Esophagus squamous epithelium (tissue), 4 donors: ENCODE measurements around the gene SFTPD.

Experiments
- POLR2A ChIP-seq, 4 donors: fragments of 450-650 bp; IDR thresholded peaks; one replicate each; pipeline ENCODE4 v1.6.1; 2017; ENCODE audit warnings: antibody characterized with exemption in 4 of 4, mild to moderate bottlenecking in 4 of 4, moderate library complexity in 3 of 4
- TF ChIP-seq, protein P1 (sequence below), 6 experiments: fragments of 450-650 bp in 4 of 6; fragments of 200-600 bp in 2 of 6; sonication (generic) in 2 of 6; IDR thresholded peaks; one replicate each; pipeline ENCODE4 v1.5.1; 2016 to 2019; ENCODE audit warnings: antibody characterized with exemption in 6 of 6, mild to moderate bottlenecking in 4 of 6, moderate library complexity in 4 of 6

DNA sequence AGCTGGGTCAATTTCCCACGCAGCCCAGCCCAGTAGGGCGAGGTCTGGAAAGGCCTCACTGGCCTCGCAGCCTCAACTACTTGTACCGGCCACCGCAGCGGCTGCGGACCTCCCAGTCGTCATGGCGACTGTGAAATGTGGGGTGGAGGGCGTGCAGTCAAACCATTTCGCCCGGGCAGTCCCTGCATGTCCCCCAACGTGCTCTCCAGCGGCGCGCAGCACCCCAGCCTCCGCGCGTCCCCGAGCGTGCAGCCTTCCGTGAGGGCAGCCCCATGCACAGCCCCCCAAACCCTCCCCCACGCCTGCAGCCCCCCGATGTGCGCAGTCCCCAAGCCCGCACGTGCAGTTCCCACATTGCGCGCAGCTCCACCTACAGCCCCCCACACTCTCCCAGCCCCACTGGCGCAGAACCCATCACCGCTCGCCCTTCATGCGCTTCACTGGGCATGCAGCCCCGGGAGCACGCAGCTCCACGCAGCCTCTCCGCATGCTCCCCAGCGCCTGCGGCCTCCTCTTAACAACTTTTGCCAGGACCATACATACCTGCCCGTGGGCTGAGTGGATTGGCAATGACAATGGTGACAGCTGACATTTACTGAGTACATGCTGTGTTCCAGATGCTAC, 34.5 kb upstream of the SFTPD start:
- TF ChIP-seq, protein P1, sequence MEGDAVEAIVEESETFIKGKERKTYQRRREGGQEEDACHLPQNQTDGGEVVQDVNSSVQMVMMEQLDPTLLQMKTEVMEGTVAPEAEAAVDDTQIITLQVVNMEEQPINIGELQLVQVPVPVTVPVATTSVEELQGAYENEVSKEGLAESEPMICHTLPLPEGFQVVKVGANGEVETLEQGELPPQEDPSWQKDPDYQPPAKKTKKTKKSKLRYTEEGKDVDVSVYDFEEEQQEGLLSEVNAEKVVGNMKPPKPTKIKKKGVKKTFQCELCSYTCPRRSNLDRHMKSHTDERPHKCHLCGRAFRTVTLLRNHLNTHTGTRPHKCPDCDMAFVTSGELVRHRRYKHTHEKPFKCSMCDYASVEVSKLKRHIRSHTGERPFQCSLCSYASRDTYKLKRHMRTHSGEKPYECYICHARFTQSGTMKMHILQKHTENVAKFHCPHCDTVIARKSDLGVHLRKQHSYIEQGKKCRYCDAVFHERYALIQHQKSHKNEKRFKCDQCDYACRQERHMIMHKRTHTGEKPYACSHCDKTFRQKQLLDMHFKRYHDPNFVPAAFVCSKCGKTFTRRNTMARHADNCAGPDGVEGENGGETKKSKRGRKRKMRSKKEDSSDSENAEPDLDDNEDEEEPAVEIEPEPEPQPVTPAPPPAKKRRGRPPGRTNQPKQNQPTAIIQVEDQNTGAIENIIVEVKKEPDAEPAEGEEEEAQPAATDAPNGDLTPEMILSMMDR (IDR thresholded peaks at IDR 0.05) = no peak
- TF ChIP-seq POLR2A (IDR thresholded peaks at IDR 0.05) = no peak
